ENCODE results near the gene IFITM10. TPM values are rescaled to one million over a fixed set of nuclear protein-coding genes. Genes with fewer than 3 reads are reported as not detected.

Gene IFITM10
- total and polyA plus RNA-seq, 7 experiments from 2014 or later, result 1.4 to 16.0 (median 2.1) TPM; not detected in 2

GRCh38 chr11:1760351-1761109 lies 10.1 kb upstream of the IFITM10 start:
- CTCF ChIA-PET, result no interaction called here
- no peak for DNase-seq

GRCh38 chr11:1759851-1760220 lies 9.4 kb upstream of the IFITM10 start:
- Mint-ChIP-seq H3K27ac (peak overlapping the region in 7 of 9 donors; percentile 43 to 94 (median 66)), H3K9me3 (no peaks in the 10 kb centered on the region), H3K27me3 (no peaks in the 10 kb centered on the region), H3K36me3 (peaks cover 0 to 17% (median 6%) of the 10 kb centered on the region in 5 donors), H3K4me3 (peak overlapping the region in 8 of 10 donors; percentile 19 to 96 (median 33)), H3K4me1 (peaks cover 51 to 80% (median 68%) of the 10 kb centered on the region in 7 donors)
- H3K9me3 ChIP-seq (ENCODE audit: control insufficient read depth in 2 of 3, low read length in 3 of 3), result no peaks in the 10 kb centered on the region
- ATAC-seq, result no peak
- H3K4me1 ChIP-seq (ENCODE audit: control insufficient read depth in 2 of 2, insufficient read depth in 2 of 2, low read length in 2 of 2), result peaks cover 62 to 81% of the 10 kb centered on the region in 2 donors
- H3K4me3 ChIP-seq (ENCODE audit: low read length), result peak overlapping the region; percentile 17
- no peaks in the 10 kb centered on the region for H3K27me3 ChIP-seq (ENCODE audit: control insufficient read depth in 2 of 2, insufficient read depth in 2 of 2, low read length in 2 of 2)
- CTCF ChIA-PET, result no interaction called here
- POLR2A ChIA-PET, result no interaction called here
- peak overlapping the region; percentile 52 for H3K27ac ChIP-seq (ENCODE audit: low read depth, low read length)
- H3K36me3 ChIP-seq (ENCODE audit: control insufficient read depth in 2 of 3, insufficient read depth in 3 of 3, low read length in 3 of 3), result peaks cover 0 to 29% (median 0%) of the 10 kb centered on the region in 3 experiments
- intact Hi-C loops (cut with micrococcal nuclease), result loop anchor here (5.0 kb wide), 4 partner anchors 68 to 1142 kb away; partner anchors contain the start of genes LSP1 (in 2 of the 2), C11orf21 (in 1 of the 2) and TSPAN32 (in 1 of the 2)
- DNase-seq, result no peak

More at GRCh38 chr11:1760351-1761109, 10.1 kb upstream of the IFITM10 start:
- peak; percentile 47 for ATAC-seq
- Histone ChIP-seq H3K9me3 (ENCODE audit: control insufficient read depth in 2 of 3, low read length in 3 of 3) (no peaks in the 10 kb centered on the region), H3K27ac (ENCODE audit: low read depth, low read length) (peak overlapping the region; percentile 52), H3K36me3 (ENCODE audit: control insufficient read depth in 2 of 3, insufficient read depth in 3 of 3, low read length in 3 of 3) (peaks cover 0 to 26% (median 0%) of the 10 kb centered on the region in 3 experiments), H3K27me3 (ENCODE audit: control insufficient read depth in 2 of 2, insufficient read depth in 2 of 2, low read length in 2 of 2) (no peaks in the 10 kb centered on the region), H3K4me1 (ENCODE audit: control insufficient read depth in 2 of 2, insufficient read depth in 2 of 2, low read length in 2 of 2) (peaks cover 62 to 74% of the 10 kb centered on the region in 2 donors), H3K4me3 (ENCODE audit: low read length) (no peak overlapping the region)
- Mint-ChIP-seq H3K4me3 (peak overlapping the region in 5 of 10 donors; percentile 23 to 96 (median 80)), H3K36me3 (peaks cover 0 to 15% (median 4%) of the 10 kb centered on the region in 5 donors), H3K27ac (peak overlapping the region in 2 of 9 donors; percentile 12 to 86), H3K27me3 (no peaks in the 10 kb centered on the region), H3K4me1 (peaks cover 45 to 73% (median 63%) of the 10 kb centered on the region in 7 donors), H3K9me3 (no peaks in the 10 kb centered on the region)
- POLR2A ChIA-PET, result no interaction called here
- intact Hi-C loops (cut with micrococcal nuclease), result loop anchor here (5.0 kb wide), 3 partner anchors 92 to 1142 kb away; partner anchors contain the start of genes LSP1 (in 2 of the 2), C11orf21 (in 1 of the 2) and TSPAN32 (in 1 of the 2)

- intact Hi-C loops (cut with micrococcal nuclease), result loop anchor here in 1 of 2 donors (5.0 kb wide), 1 partner anchor 67 kb away; no protein-coding TSS in a partner anchor
- DNase-seq (no peak), ATAC-seq (no peak)
- Mint-ChIP-seq H3K36me3 (peaks cover 0 to 20% (median 6%) of the 10 kb centered on the region in 5 donors), H3K27ac (peak overlapping the region in 8 of 9 donors; percentile 76 to 94 (median 90)), H3K4me3 (peak overlapping the region in 9 of 10 donors; percentile 23 to 96 (median 82)), H3K9me3 (no peaks in the 10 kb centered on the region), H3K27me3 (no peaks in the 10 kb centered on the region), H3K4me1 (peaks cover 51 to 79% (median 68%) of the 10 kb centered on the region in 7 donors)
- Histone ChIP-seq H3K27ac (ENCODE audit: low read depth, low read length) (peak overlapping the region; percentile 68), H3K9me3 (ENCODE audit: control insufficient read depth in 2 of 3, low read length in 3 of 3) (no peaks in the 10 kb centered on the region), H3K36me3 (ENCODE audit: control insufficient read depth in 2 of 3, insufficient read depth in 3 of 3, low read length in 3 of 3) (peaks cover 0 to 34% (median 0%) of the 10 kb centered on the region in 3 experiments), H3K4me1 (ENCODE audit: control insufficient read depth in 2 of 2, insufficient read depth in 2 of 2, low read length in 2 of 2) (peaks cover 59 to 80% of the 10 kb centered on the region in 2 donors), H3K4me3 (ENCODE audit: low read length) (no peak overlapping the region), H3K27me3 (ENCODE audit: control insufficient read depth in 2 of 2, insufficient read depth in 2 of 2, low read length in 2 of 2) (no peaks in the 10 kb centered on the region)
- CTCF ChIA-PET, result no interaction called here
- POLR2A ChIA-PET, result no interaction called here
Measured at GRCh38 chr11:1759151-1759850, 8.9 kb upstream of the IFITM10 start.

- peak overlapping the region; percentile 52 for H3K4me3 ChIP-seq (ENCODE audit: low read length)
Measured at GRCh38 chr11:1758611-1759150, 8.3 kb upstream of the IFITM10 start.

GRCh38 chr11:1757861-1758610 lies 7.6 kb upstream of the IFITM10 start:
- intact Hi-C loops (cut with micrococcal nuclease), result loop anchor here in 1 of 2 donors (5.0 kb wide), 1 partner anchor 66 kb away; no protein-coding TSS in a partner anchor
- H3K27me3 ChIP-seq (ENCODE audit: control insufficient read depth in 2 of 2, insufficient read depth in 2 of 2, low read length in 2 of 2), result no peaks in the 10 kb centered on the region
- peaks cover 55 to 81% of the 10 kb centered on the region in 2 donors for H3K4me1 ChIP-seq (ENCODE audit: control insufficient read depth in 2 of 2, insufficient read depth in 2 of 2, low read length in 2 of 2)
- peak overlapping the region; percentile 67 to 96 (median 84) for H3K4me3 Mint-ChIP-seq
- peaks cover 51 to 80% (median 70%) of the 10 kb centered on the region in 7 donors for H3K4me1 Mint-ChIP-seq
- CTCF ChIA-PET, result interaction anchor here (1.0 to 3.9 kb wide), 2 partner anchors 8 to 64 kb away, joined by 3 to 20 read pairs; no protein-coding TSS in a partner anchor
- peak overlapping the region; percentile 76 to 94 (median 91) for H3K27ac Mint-ChIP-seq
- peaks cover 0 to 24% (median 6%) of the 10 kb centered on the region in 5 donors for H3K36me3 Mint-ChIP-seq
- peak; percentile 61 for ATAC-seq
- H3K9me3 ChIP-seq (ENCODE audit: control insufficient read depth in 2 of 3, low read length in 3 of 3), result no peaks in the 10 kb centered on the region
- H3K27ac ChIP-seq (ENCODE audit: low read depth, low read length), result peak overlapping the region; percentile 68
- H3K4me3 ChIP-seq (ENCODE audit: low read length), result peak overlapping the region; percentile 52
- POLR2A ChIA-PET, result interaction anchor here (1.4 to 2.0 kb wide), 2 partner anchors 9 to 93 kb away, joined by 5 read pairs; no protein-coding TSS in a partner anchor
- DNase-seq, result peak in 8 of 9 donors; percentile 25 to 61 (median 55)
- H3K27me3 Mint-ChIP-seq, result no peaks in the 10 kb centered on the region
- H3K36me3 ChIP-seq (ENCODE audit: control insufficient read depth in 2 of 3, insufficient read depth in 3 of 3, low read length in 3 of 3), result peaks cover 0 to 47% (median 0%) of the 10 kb centered on the region in 3 experiments
- no peaks in the 10 kb centered on the region for H3K9me3 Mint-ChIP-seq

More at GRCh38 chr11:1758611-1759150, 8.3 kb upstream of the IFITM10 start:
- peaks cover 0 to 21% (median 6%) of the 10 kb centered on the region in 5 donors for H3K36me3 Mint-ChIP-seq
- intact Hi-C loops (cut with micrococcal nuclease), result loop anchor here in 1 of 2 donors (5.0 kb wide), 1 partner anchor 66 kb away; no protein-coding TSS in a partner anchor
- H3K27me3 Mint-ChIP-seq, result no peaks in the 10 kb centered on the region
- peak overlapping the region; percentile 48 to 96 (median 82) for H3K4me3 Mint-ChIP-seq
- Histone ChIP-seq H3K36me3 (ENCODE audit: control insufficient read depth in 2 of 3, insufficient read depth in 3 of 3, low read length in 3 of 3) (peaks cover 0 to 40% (median 0%) of the 10 kb centered on the region in 3 experiments), H3K9me3 (ENCODE audit: control insufficient read depth in 2 of 3, low read length in 3 of 3) (no peaks in the 10 kb centered on the region), H3K27ac (ENCODE audit: low read depth, low read length) (peak overlapping the region; percentile 68), H3K4me1 (ENCODE audit: control insufficient read depth in 2 of 2, insufficient read depth in 2 of 2, low read length in 2 of 2) (peaks cover 57 to 78% of the 10 kb centered on the region in 2 donors), H3K27me3 (ENCODE audit: control insufficient read depth in 2 of 2, insufficient read depth in 2 of 2, low read length in 2 of 2) (no peaks in the 10 kb centered on the region)
- ChIA-PET POLR2A (interaction anchor here (2.0 kb wide), 1 partner anchor 9 kb away, joined by 5 read pairs; no protein-coding TSS in a partner anchor), CTCF (interaction anchor here (1.0 kb wide), 1 partner anchor 9 kb away, joined by 3 read pairs; no protein-coding TSS in a partner anchor)
- ATAC-seq, result no peak
- DNase-seq, result no peak
- H3K9me3 Mint-ChIP-seq, result no peaks in the 10 kb centered on the region
- H3K4me1 Mint-ChIP-seq, result peaks cover 51 to 77% (median 66%) of the 10 kb centered on the region in 7 donors
- H3K27ac Mint-ChIP-seq, result peak overlapping the region; percentile 76 to 94 (median 91)

Measured in naive thymus-derived CD4-positive, alpha-beta T cell (primary cell).